AG10803 (cell line): Measurements from ENCODE around the gene CDADC1.

ENCODE experiments used
- DNase-seq: peaks from one replicate; pipeline ENCODE4 v3.0.0; 2010; ENCODE audit warnings: low read depth
- H3K4me3 ChIP-seq: 2 replicates; pipeline ENCODE4 v1.5.1; 2011; ENCODE audit warnings: mild to moderate bottlenecking, low read length, control low read depth
- CTCF ChIP-seq: conservative IDR thresholded peaks from 2 replicates; pipeline ENCODE4 v1.5.1; 2011; ENCODE audit warnings: mild to moderate bottlenecking, low read length, control low read depth, inconsistent platforms

The CDADC1 gene

GRCh38 chr13:49251326-49251725, 3.6 kb downstream of the CDADC1 start:
- H3K4me3 ChIP-seq, result no peak overlapping the region
- no peak for DNase-seq
- no peak for TF ChIP-seq CTCF

GRCh38 chr13:49253310-49253709, 5.6 kb downstream of the CDADC1 start:
- no peak for DNase-seq
- TF ChIP-seq CTCF, result no peak
- no peak overlapping the region for H3K4me3 ChIP-seq

GRCh38 chr13:49254007-49254406, 6.3 kb downstream of the CDADC1 start:
- no peak for TF ChIP-seq CTCF
- no peak overlapping the region for H3K4me3 ChIP-seq
- DNase-seq, result no peak

- DNase-seq, result peak; percentile 35
These were observed 9.1 kb downstream of the CDADC1 start for GRCh38 chr13:49256841-49257240.

GRCh38 chr13:49258089-49258796, 10.5 kb downstream of the CDADC1 start:
- no peak for DNase-seq
- no peak for TF ChIP-seq CTCF
- no peak overlapping the region for H3K4me3 ChIP-seq

More at GRCh38 chr13:49256841-49257240, 9.1 kb downstream of the CDADC1 start:
- H3K4me3 ChIP-seq, result no peak overlapping the region
- no peak for TF ChIP-seq CTCF

GRCh38 chr13:49259586-49259985, 11.9 kb downstream of the CDADC1 start:
- no peak for DNase-seq
- no peak for TF ChIP-seq CTCF
- H3K4me3 ChIP-seq, result no peak overlapping the region

GRCh38 chr13:49262634-49263033, 14.9 kb downstream of the CDADC1 start:
- TF ChIP-seq CTCF, result no peak
- no peak for DNase-seq

More at GRCh38 chr13:49262634-49263033, 14.9 kb downstream of the CDADC1 start:
- no peak overlapping the region for H3K4me3 ChIP-seq
